Suprapubic skin (tissue), 4 donors: Measurements from ENCODE around the gene PPM1H.

Source experiments
- CTCF ChIP-seq, 2 donors: fragments of 200-600 bp in 1 of 2; fragments of 450-650 bp in 1 of 2; sonication (generic) in 1 of 2; IDR thresholded peaks; one replicate each; pipeline ENCODE4 v1.5.1; 2016 to 2019; ENCODE audit warnings: antibody characterized with exemption in 2 of 2, mild to moderate bottlenecking in 1 of 2, moderate library complexity in 1 of 2
- EP300 ChIP-seq: sonication (generic); formaldehyde crosslinking; IDR thresholded peaks from one replicate; pipeline ENCODE4 v1.6.1; 2017; ENCODE audit warnings: antibody characterized with exemption
- POLR2AphosphoS5 ChIP-seq, 3 donors: sonication (generic); formaldehyde crosslinking; IDR thresholded peaks; one replicate each; pipeline ENCODE4 v1.6.1; 2017; ENCODE audit warnings: antibody characterized with exemption in 3 of 3

GRCh38 chr12:62613081-62613480 lies 321.9 kb downstream of the PPM1H start:
- TF ChIP-seq CTCF (IDR thresholded peaks at IDR 0.05) (no peak), EP300 (no peak), POLR2AphosphoS5 (IDR thresholded peaks at IDR 0.05) (no peak)
